Prostate gland (tissue), 2 donors: ENCODE measurements around the gene POU2AF1. TPM values are rescaled to one million over a fixed set of nuclear protein-coding genes. Genes with fewer than 3 reads are reported as not detected.

Experiments
- DNase-seq: peaks from one replicate; pipeline ENCODE4 v3.0.0-alpha.2; 2019; ENCODE audit warnings: low spot score
- H3K27ac ChIP-seq, 2 donors: fragments of 200-600 bp; sonication (generic); 2 replicates each; pipeline ENCODE4 v1.5.1; 2017 to 2019
- H3K27me3 ChIP-seq: fragments of 200-600 bp; sonication (generic); replicated peaks from 2 replicates; pipeline ENCODE4 v1.5.1; 2019; ENCODE audit not compliant: insufficient read depth
- H3K36me3 ChIP-seq, 2 donors: fragments of 200-600 bp; sonication (generic); 1 replicate in 1 of 2; 2 replicates in 1 of 2; pipeline versions ENCODE4 v1.5.1 to v1.8.1; 2017 to 2019
- H3K4me1 ChIP-seq: fragments of 200-600 bp; sonication (generic); replicated peaks from 2 replicates; pipeline ENCODE4 v1.5.1; 2019
- H3K4me3 ChIP-seq, 2 donors: fragments of 200-600 bp; sonication (generic); 2 replicates each; pipeline ENCODE4 v1.5.1; 2017 to 2019
- H3K9me3 ChIP-seq: fragments of 200-600 bp; sonication (generic); 2 replicates; pipeline ENCODE4 v1.5.1; 2017
- CTCF ChIP-seq, 4 experiments: fragments of 200-600 bp in 2 of 4; fragments of 450-650 bp in 2 of 4; sonication (generic) in 2 of 4; IDR thresholded peaks; 1 replicate in 3 of 4; 2 replicates in 1 of 4; pipeline ENCODE4 v1.5.1; 2016 to 2019; ENCODE audit warnings: antibody characterized with exemption in 4 of 4, mild to moderate bottlenecking in 2 of 4, moderate library complexity in 2 of 4
- POLR2A ChIP-seq: fragments of 450-650 bp; IDR thresholded peaks from one replicate; pipeline ENCODE4 v1.6.1; 2016; ENCODE audit warnings: antibody characterized with exemption, mild to moderate bottlenecking
- POLR2AphosphoS5 ChIP-seq: sonication (generic); formaldehyde crosslinking; IDR thresholded peaks from one replicate; pipeline ENCODE4 v1.6.1; 2017; ENCODE audit warnings: antibody characterized with exemption
- WGBS: methylation state at CpG from one replicate; pipeline ENCODE4 v1.1.5; 2018; 5-methylcytosine and 5-hydroxymethylcytosine counted together
- intact Hi-C: fragments of 100-400 bp; cut with DNase I; formaldehyde crosslinking; loops from one replicate; pipeline ENCODE4 v1.14.2; 2022
- total RNA-seq, 2 donors: library from RNA; depleted of rRNA; stranded (reverse); fragments of >200 nt; gene quantifications; one replicate each; pipeline ENCODE4 v1.1.0, GENCODE V29; 2016

The POU2AF1 gene
- total RNA-seq, 2 donors from 2014 or later: 0.74 to 1.5 TPM

GRCh38 chr11:111334532-111335502 lies 44.3 kb downstream of the POU2AF1 start:
- H3K9me3 ChIP-seq: no peaks in the 10 kb centered on the region
- TF ChIP-seq POLR2AphosphoS5 (peak; percentile 84), POLR2A (no peak)
- 33% methylated on average over 9 of the region's 9 CpGs for WGBS
- peaks cover 12% of the 10 kb centered on the region for H3K4me1 ChIP-seq
- no peaks in the 10 kb centered on the region for H3K27me3 ChIP-seq
- intact Hi-C loops: no loop called here
- peak; percentile 73 for DNase-seq
- H3K27ac ChIP-seq: peak overlapping the region; percentile 45 to 62
- no peaks in the 10 kb centered on the region for H3K36me3 ChIP-seq
- no peak overlapping the region for H3K4me3 ChIP-seq

DNA sequence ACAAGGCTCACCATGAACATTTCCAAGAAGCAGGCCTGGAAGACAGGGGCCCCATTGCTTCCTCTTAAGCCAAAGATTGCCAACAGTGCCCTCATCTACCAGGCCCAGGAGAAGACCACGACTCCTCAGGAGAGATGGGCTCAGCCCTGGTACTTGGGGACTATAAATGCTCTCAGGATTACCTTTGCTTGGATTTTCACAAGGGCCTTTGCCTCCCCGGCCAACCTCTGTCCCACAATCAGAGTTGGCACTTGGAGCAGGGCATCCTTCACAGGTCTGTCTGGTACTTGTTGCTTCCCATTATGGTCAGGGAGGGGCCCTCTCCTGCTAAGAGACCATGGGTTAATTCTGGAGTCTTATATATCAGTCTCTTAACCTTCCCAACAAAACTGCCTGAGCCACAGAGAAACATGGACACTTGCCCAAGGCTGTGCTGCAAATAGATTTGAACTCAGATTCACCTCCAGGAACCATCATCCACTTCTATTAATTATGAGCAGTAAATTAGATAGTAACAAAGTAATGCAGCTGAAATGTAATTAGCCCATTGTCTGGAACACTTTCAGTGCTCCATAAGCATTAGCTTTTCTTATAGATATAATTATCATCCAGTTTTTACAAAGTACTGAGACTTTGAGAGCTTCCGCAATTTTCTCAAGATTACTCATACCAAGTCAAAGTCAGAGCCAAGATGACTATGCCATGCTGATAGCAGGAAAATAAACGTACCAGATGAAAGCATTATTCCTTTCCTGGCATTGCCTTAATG lies 47.2 kb downstream of the POU2AF1 start:
- Histone ChIP-seq H3K36me3 (no peaks in the 10 kb centered on the region), H3K27ac (peak overlapping the region; percentile 24 to 39), H3K27me3 (no peaks in the 10 kb centered on the region), H3K9me3 (no peaks in the 10 kb centered on the region), H3K4me3 (no peak overlapping the region), H3K4me1 (peaks cover 17% of the 10 kb centered on the region)
- WGBS: 51% methylated on average over 4 of the region's 4 CpGs
- intact Hi-C loops: no loop called here
- no peak for TF ChIP-seq CTCF (IDR thresholded peaks at IDR 0.05)
- TF ChIP-seq POLR2A: no peak
- peak; percentile 56 for TF ChIP-seq POLR2AphosphoS5
- no peak for DNase-seq

- DNase-seq: no peak
- 85% methylated on average over 2 of the region's 2 CpGs for WGBS
- intact Hi-C loops: no loop called here
- TF ChIP-seq POLR2AphosphoS5 (no peak), POLR2A (no peak), CTCF (IDR thresholded peaks at IDR 0.05) (no peak)
- Histone ChIP-seq H3K9me3 (no peaks in the 10 kb centered on the region), H3K27me3 (no peaks in the 10 kb centered on the region), H3K36me3 (no peaks in the 10 kb centered on the region), H3K4me1 (peaks cover 12% of the 10 kb centered on the region), H3K4me3 (no peak overlapping the region), H3K27ac (peak overlapping the region; percentile 47 to 52)
These were observed 48.7 kb downstream of the POU2AF1 start for GRCh38 chr11:111330234-111330893.

GRCh38 chr11:111329306-111330204 lies 49.5 kb downstream of the POU2AF1 start:
- no peak overlapping the region for H3K4me3 ChIP-seq
- peak overlapping the region; percentile 47 to 52 for H3K27ac ChIP-seq
- peaks cover 8% of the 10 kb centered on the region for H3K4me1 ChIP-seq
- intact Hi-C loops: no loop called here
- DNase-seq: peak; percentile 52
- no peaks in the 10 kb centered on the region for H3K36me3 ChIP-seq
- no peaks in the 10 kb centered on the region for H3K9me3 ChIP-seq
- no peaks in the 10 kb centered on the region for H3K27me3 ChIP-seq
- 48% methylated on average over 7 of the region's 7 CpGs for WGBS
- no peak for TF ChIP-seq CTCF (IDR thresholded peaks at IDR 0.05)
- TF ChIP-seq POLR2AphosphoS5: peak; percentile 57
